Adrenal gland (tissue), 12 donors: ENCODE data around the gene BSND. TPM values are rescaled to one million over a fixed set of nuclear protein-coding genes. Genes with fewer than 3 reads are reported as not detected.

ENCODE experiments used
- DNase-seq, 7 donors: peaks; one replicate each; pipeline ENCODE4 v3.0.0-alpha.2; 2019 to 2020
- H3K27ac ChIP-seq, 5 donors: fragments of 200-600 bp; sonication (generic) in 4 of 5; 1 replicate in 3 of 5; 2 replicates in 2 of 5; pipeline versions ENCODE4 v1.5.1 to v1.8.0; 2016 to 2020; ENCODE audit warnings: mild to moderate bottlenecking in 1 of 5
- H3K27me3 ChIP-seq: fragments of 200-600 bp; 2 replicates; pipeline ENCODE4 v1.8.0; 2021
- H3K36me3 ChIP-seq, 2 donors: fragments of 200-600 bp; replicated peaks in 1 of 2; 1 replicate in 1 of 2; 2 replicates in 1 of 2; pipeline versions ENCODE4 v1.5.1 to v1.8.0; 2018 to 2022
- H3K4me1 ChIP-seq, 2 donors: fragments of 200-600 bp; replicated peaks in 1 of 2; 1 replicate in 1 of 2; 2 replicates in 1 of 2; pipeline versions ENCODE4 v1.5.1 to v1.8.0; 2018 to 2021
- H3K4me3 ChIP-seq, 4 donors: fragments of 200-600 bp; sonication (generic) in 3 of 4; one replicate each; pipeline ENCODE4 v1.5.1; 2016 to 2018
- H3K9me3 ChIP-seq, 3 donors: fragments of 200-600 bp; sonication (generic) in 1 of 3; replicated peaks in 1 of 3; 1 replicate in 2 of 3; 2 replicates in 1 of 3; pipeline versions ENCODE4 v1.5.1 to v1.8.0; 2016 to 2021
- CTCF ChIP-seq, 6 experiments: fragments of 450-650 bp in 4 of 6; fragments of 200-600 bp in 2 of 6; sonication (generic) in 1 of 6; IDR thresholded peaks; 1 replicate in 5 of 6; 2 replicates in 1 of 6; pipeline versions ENCODE4 v1.5.1 to v1.8.0; 2016 to 2021; ENCODE audit warnings: antibody characterized with exemption in 6 of 6, mild to moderate bottlenecking in 2 of 6, moderate library complexity in 1 of 6
- POLR2A ChIP-seq, 2 donors: fragments of 450-650 bp; IDR thresholded peaks; one replicate each; pipeline ENCODE4 v1.6.1; 2017; ENCODE audit warnings: antibody characterized with exemption in 2 of 2, mild to moderate bottlenecking in 2 of 2, moderate library complexity in 1 of 2
- WGBS, 4 donors: extraction: QIAGEN DNeasy Blood & Tissue Kit in 2 of 4; methylation state at CpG; one replicate each; pipeline versions ENCODE4 v1.1.5 to v1.1.7; 2013 to 2017; 5-methylcytosine and 5-hydroxymethylcytosine counted together
- intact Hi-C, 2 donors: fragments of 100-400 bp; cut with DNase I; formaldehyde crosslinking; loops; one replicate each; pipeline versions ENCODE4 v1.14.1 to v1.15.0; 2022 to 2023
- polyA plus RNA-seq, 3 donors: library from polyadenylated mRNA; stranded (reverse); fragments of 200-250 nt in 2 of 3; fragments of 350-450 nt in 1 of 3; fragmentation: Illumina TruSeq in 1 of 3; extraction: RNeasy Lipid Tissue Mini Kit (QIAGEN cat#74804) in 1 of 3; gene quantifications; one replicate each; pipeline ENCODE4 v1.2.3, GENCODE V29; 2013 to 2014
- total RNA-seq, 9 donors: library from RNA; depleted of rRNA in 4 of 9; stranded (reverse); fragments of >200 nt in 4 of 9; fragments of 120-200 nt in 1 of 9; fragmentation: NEBNext Ultra II Directional in 1 of 9; extraction: Animal tissue kit (Norgen Biotek cat#: 25700) in 1 of 9; gene quantifications; one replicate each; pipeline versions ENCODE4 v1.1.0 to v1.2.4, GENCODE V29; 2013 to 2023
- donor health status: healthy with polysubstance abuse.
- donor health status: Bipolar disorder and iron deficiency.
- donor health status: DM: yes; HTN: yes; CAD: no.
- donor health status: DM: no; HTN: no; CAD: no.
- donor health status: DM: no; HTN: no; CAD: no.
- donor health status: DM: yes; HTN: yes; CAD: no.

BSND gene
- total and polyA plus RNA-seq, 12 donors, result 0.04 to 0.44 (median 0.08) TPM; not detected in 9

- H3K4me3 ChIP-seq, result no peak overlapping the region
- no peak for TF ChIP-seq CTCF (IDR thresholded peaks at IDR 0.05)
- TF ChIP-seq POLR2A (IDR thresholded peaks at IDR 0.05), result no peak
- no peaks in the 10 kb centered on the region for H3K9me3 ChIP-seq
- DNase-seq, result no peak
- WGBS, 4 donors, result 57 to 89% (median 81%) methylated on average over 1 of the region's 1 CpG
- intact Hi-C loops, result no loop called here
- no peaks in the 10 kb centered on the region for H3K4me1 ChIP-seq
- no peak overlapping the region for H3K27ac ChIP-seq
- no peaks in the 10 kb centered on the region for H3K36me3 ChIP-seq
- H3K27me3 ChIP-seq, result peaks cover 7% of the 10 kb centered on the region
These were observed 13.9 kb downstream of the BSND start for GRCh38 chr1:55012661-55013060.

GRCh38 chr1:55015123-55015522 lies 16.4 kb downstream of the BSND start:
- WGBS, 4 donors, result 66 to 78% (median 75%) methylated on average over 4 to 5 of the region's 5 CpGs
- H3K27me3 ChIP-seq, result peaks cover 7% of the 10 kb centered on the region

GRCh38 chr1:55015731-55016620 lies 17.2 kb downstream of the BSND start:
- no peak for DNase-seq
- Histone ChIP-seq H3K4me3 (no peak overlapping the region), H3K9me3 (no peaks in the 10 kb centered on the region), H3K27me3 (peaks cover 7% of the 10 kb centered on the region), H3K4me1 (no peaks in the 10 kb centered on the region), H3K27ac (no peak overlapping the region), H3K36me3 (no peaks in the 10 kb centered on the region)
- intact Hi-C loops, result no loop called here
- 74 to 76% (median 74%) methylated on average over 12 of the region's 12 CpGs for WGBS, 4 donors
- TF ChIP-seq CTCF (IDR thresholded peaks at IDR 0.05), result no peak
- TF ChIP-seq POLR2A (IDR thresholded peaks at IDR 0.05), result no peak

More at GRCh38 chr1:55015123-55015522, 16.4 kb downstream of the BSND start:
- Histone ChIP-seq H3K27ac (no peak overlapping the region), H3K9me3 (no peaks in the 10 kb centered on the region), H3K36me3 (no peaks in the 10 kb centered on the region), H3K4me1 (no peaks in the 10 kb centered on the region), H3K4me3 (no peak overlapping the region)
- intact Hi-C loops, result no loop called here
- TF ChIP-seq CTCF (IDR thresholded peaks at IDR 0.05) (no peak), POLR2A (IDR thresholded peaks at IDR 0.05) (no peak)
- DNase-seq, result no peak

GRCh38 chr1:55018395-55018794 lies 19.7 kb downstream of the BSND start:
- intact Hi-C loops, result no loop called here
- no peak for DNase-seq
- WGBS, 4 donors, result 71 to 83% (median 76%) methylated on average over 8 to 9 of the region's 9 CpGs
- no peak overlapping the region for H3K4me3 ChIP-seq
- peaks cover 5% of the 10 kb centered on the region for H3K27me3 ChIP-seq
- H3K27ac ChIP-seq, result no peak overlapping the region
- no peaks in the 10 kb centered on the region for H3K4me1 ChIP-seq
- H3K36me3 ChIP-seq, result no peaks in the 10 kb centered on the region
- no peak for TF ChIP-seq POLR2A (IDR thresholded peaks at IDR 0.05)
- TF ChIP-seq CTCF (IDR thresholded peaks at IDR 0.05), result no peak
- no peaks in the 10 kb centered on the region for H3K9me3 ChIP-seq
